ENCODE results near the gene LIPT1.
"Not testable (repeated sequence)": the region's sequence is repeated elsewhere in the genome, so short reads cannot be mapped to it uniquely, and the experiment has no call there.

The LIPT1 gene

GRCh38 chr2:99154643-99155536 lies at the start of gene LIPT1, which contains the start of gene TSGA10:
LIPT1 (plus strand) TSS chr2:99154967; CDS start chr2:99161958, 6,991 bp downstream.
TSGA10 (minus strand) TSS chr2:99154942; CDS start chr2:99109439, 45,503 bp downstream.
- DNase-seq = peak; percentile 57

- DNase-seq = no peak
Observed at GRCh38 chr2:99106913-99107312, 47.9 kb upstream of the LIPT1 start.

GRCh38 chr2:99111236-99111635 lies 43.5 kb upstream of the LIPT1 start:
- no peak for DNase-seq

GRCh38 chr2:99111945-99112344 lies 42.8 kb upstream of the LIPT1 start:
- no peak for DNase-seq

- DNase-seq = no peak
Observed at GRCh38 chr2:99112617-99113016, 42.1 kb upstream of the LIPT1 start.

- no peak for DNase-seq
Observed at GRCh38 chr2:99127981-99128380, 26.8 kb upstream of the LIPT1 start.

GRCh38 chr2:99135044-99135556 lies 19.7 kb upstream of the LIPT1 start:
- DNase-seq = not testable (repeated sequence)

GRCh38 chr2:99139003-99139402 lies 15.8 kb upstream of the LIPT1 start:
- no peak for DNase-seq

GRCh38 chr2:99140056-99140859 lies 14.5 kb upstream of the LIPT1 start:
- no peak for DNase-seq

GRCh38 chr2:99140860-99141109 lies 14.0 kb upstream of the LIPT1 start:
- DNase-seq = no peak

GRCh38 chr2:99141110-99142108 lies 13.4 kb upstream of the LIPT1 start, which contains the start of gene C2orf15:
C2orf15 (plus strand) TSS chr2:99141707; CDS start chr2:99150559, 8,852 bp downstream.
- DNase-seq = peak; percentile 87

GRCh38 chr2:99150706-99151105 lies 4.1 kb upstream of the LIPT1 start:
- no peak for DNase-seq

- no peak for DNase-seq
Observed at GRCh38 chr2:99152199-99152895, 2.4 kb upstream of the LIPT1 start.

- no peak for DNase-seq
Observed at GRCh38 chr2:99153921-99154604, 704 bp upstream of the LIPT1 start.

GRCh38 chr2:99156891-99157290 lies 2.1 kb downstream of the LIPT1 start:
- no peak for DNase-seq

GRCh38 chr2:99158599-99158998 lies 3.8 kb downstream of the LIPT1 start:
- no peak for DNase-seq

- no peak for DNase-seq
Observed at GRCh38 chr2:99159594-99159993, 4.8 kb downstream of the LIPT1 start.

GRCh38 chr2:99166218-99166617 lies 11.5 kb downstream of the LIPT1 start:
- no peak for DNase-seq

- no peak for DNase-seq
Observed at GRCh38 chr2:99169534-99169933, 14.8 kb downstream of the LIPT1 start.

- DNase-seq = no peak
Observed at GRCh38 chr2:99171377-99172140, 16.8 kb downstream of the LIPT1 start.
